HG03159 (cell line): ENCODE measurements around the gene LST1.
"Not testable (repeated sequence)": the region's sequence is repeated elsewhere in the genome, so short reads cannot be mapped to it uniquely, and the experiment has no call there.

Experiments
- ATAC-seq: cut with Tn5 transposase; IDR thresholded peaks from one replicate; pipeline ENCODE4 v1.9.1; 2021; ENCODE audit warnings: mild to moderate bottlenecking, moderate library complexity; ENCODE audit not compliant: unreplicated experiment

The LST1 gene

GRCh38 chr6:31586008-31586407 lies at the start of gene LST1:
LST1 (plus strand) TSS chr6:31586277; CDS start chr6:31587300, 1,023 bp downstream.
- ATAC-seq, result no peak

- ATAC-seq, result no peak
These were observed 47.2 kb upstream of the LST1 start for GRCh38 chr6:31538805-31539400.

- no peak for ATAC-seq
These were observed 45.4 kb upstream of the LST1 start for GRCh38 chr6:31540640-31541039.

GRCh38 chr6:31541059-31541657 lies 44.9 kb upstream of the LST1 start:
- ATAC-seq, result peak; percentile 31

- ATAC-seq, result peak; percentile 52
These were observed 44.2 kb upstream of the LST1 start, which contains the start of gene DDX39B for GRCh38 chr6:31541658-31542521. DDX39B (minus strand) TSS chr6:31542003; CDS start chr6:31540532, 1,471 bp downstream.

- ATAC-seq, result no peak
These were observed 42.4 kb upstream of the LST1 start for GRCh38 chr6:31543639-31544038.

GRCh38 chr6:31544676-31545075 lies 41.4 kb upstream of the LST1 start:
- ATAC-seq, result no peak

GRCh38 chr6:31545291-31545690 lies 40.8 kb upstream of the LST1 start:
- ATAC-seq, result no peak

- ATAC-seq, result peak; percentile 52
These were observed 39.6 kb upstream of the LST1 start, which contains the start of gene ATP6V1G2 for GRCh38 chr6:31546339-31546957. ATP6V1G2 (minus strand) TSS chr6:31546608; CDS start chr6:31546559, 49 bp downstream.

- peak; percentile 60 for ATAC-seq
These were observed 38.9 kb upstream of the LST1 start, which contains the start of gene NFKBIL1 for GRCh38 chr6:31546958-31547726. NFKBIL1 (plus strand) TSS chr6:31547608; CDS start chr6:31547695, 87 bp downstream.

- no peak for ATAC-seq
These were observed 38.1 kb upstream of the LST1 start for GRCh38 chr6:31547727-31548543.

- no peak for ATAC-seq
These were observed 37.6 kb upstream of the LST1 start for GRCh38 chr6:31548544-31548873.

GRCh38 chr6:31551371-31551770 lies 34.7 kb upstream of the LST1 start:
- not testable (repeated sequence) for ATAC-seq

- no peak for ATAC-seq
These were observed 29.8 kb upstream of the LST1 start for GRCh38 chr6:31556307-31556706.

- no peak for ATAC-seq
These were observed 28.4 kb upstream of the LST1 start for GRCh38 chr6:31557443-31558317.

GRCh38 chr6:31558318-31558625 lies 27.8 kb upstream of the LST1 start:
- ATAC-seq, result no peak

- no peak for ATAC-seq
These were observed 27.2 kb upstream of the LST1 start for GRCh38 chr6:31558631-31559500.

GRCh38 chr6:31559606-31559957 lies 26.5 kb upstream of the LST1 start:
- no peak for ATAC-seq
